HG02884 (cell line): Measurements from ENCODE around the gene HOXC10.

Source experiments
- ATAC-seq: cut with Tn5 transposase; IDR thresholded peaks from one replicate; pipeline ENCODE4 v1.9.1; 2021; ENCODE audit warnings: mild to moderate bottlenecking, moderate library complexity; ENCODE audit not compliant: unreplicated experiment

HOXC10 gene

GRCh38 chr12:54002278-54002914, 17.4 kb downstream of the HOXC10 start:
- no peak for ATAC-seq

- no peak for ATAC-seq
Observed at GRCh38 chr12:54002915-54003389, 18.0 kb downstream of the HOXC10 start.

GRCh38 chr12:54003625-54004024, 18.7 kb downstream of the HOXC10 start:
- no peak for ATAC-seq

- ATAC-seq = no peak
Observed at GRCh38 chr12:54004063-54004840, 19.3 kb downstream of the HOXC10 start.

- no peak for ATAC-seq
Observed at GRCh38 chr12:54004841-54005530, 20.0 kb downstream of the HOXC10 start.

- ATAC-seq = no peak
Observed at GRCh38 chr12:54005531-54005852, 20.5 kb downstream of the HOXC10 start.

- no peak for ATAC-seq
Observed at GRCh38 chr12:54005853-54006558, 21.1 kb downstream of the HOXC10 start.

GRCh38 chr12:54006559-54007220, 21.7 kb downstream of the HOXC10 start:
- ATAC-seq = no peak

- no peak for ATAC-seq
Observed at GRCh38 chr12:54007538-54008259, 22.8 kb downstream of the HOXC10 start.

- ATAC-seq = no peak
Observed at GRCh38 chr12:54008260-54008552, 23.3 kb downstream of the HOXC10 start.

- ATAC-seq = no peak
Observed at GRCh38 chr12:54009171-54010052, 24.5 kb downstream of the HOXC10 start.

GRCh38 chr12:54010053-54010971, 25.4 kb downstream of the HOXC10 start:
- ATAC-seq = no peak

- no peak for ATAC-seq
Observed at GRCh38 chr12:54010972-54011664, 26.2 kb downstream of the HOXC10 start.

GRCh38 chr12:54011665-54012532, 27.0 kb downstream of the HOXC10 start:
- ATAC-seq = no peak

GRCh38 chr12:54012631-54013409, 27.9 kb downstream of the HOXC10 start:
- no peak for ATAC-seq
